Uterus (tissue), 4 donors: Measurements from ENCODE around the gene ARHGEF7. TPM values are rescaled to one million over a fixed set of nuclear protein-coding genes. Genes with fewer than 3 reads are reported as not detected.
A peak's percentile ranks its signal among the peaks of the same experiment; 100 is the strongest.

Experiments
- DNase-seq, 2 donors: peaks; one replicate each; pipeline ENCODE4 v3.0.0-alpha.2; 2019 to 2020
- H3K27ac ChIP-seq, 2 donors: fragments of 200-600 bp; sonication (generic); 1 replicate in 1 of 2; 2 replicates in 1 of 2; pipeline ENCODE4 v1.5.1; 2016 to 2018
- H3K27me3 ChIP-seq, 2 donors: fragments of 200-600 bp; sonication (generic); one replicate each; pipeline ENCODE4 v1.5.1; 2018 to 2019; ENCODE audit warnings: control low read depth in 1 of 2
- H3K36me3 ChIP-seq, 2 donors: fragments of 200-600 bp; sonication (generic); one replicate each; pipeline ENCODE4 v1.5.1; 2019; ENCODE audit warnings: control low read depth in 1 of 2
- H3K4me1 ChIP-seq, 2 donors: fragments of 200-600 bp; sonication (generic); one replicate each; pipeline ENCODE4 v1.5.1; 2018 to 2019; ENCODE audit warnings: control low read depth in 1 of 2
- H3K4me3 ChIP-seq, 2 donors: fragments of 200-600 bp; sonication (generic); 1 replicate in 1 of 2; 2 replicates in 1 of 2; pipeline ENCODE4 v1.5.1; 2018 to 2019; ENCODE audit warnings: mild to moderate bottlenecking in 1 of 2
- H3K9me3 ChIP-seq, 2 donors: fragments of 200-600 bp; sonication (generic); one replicate each; pipeline ENCODE4 v1.5.1; 2019; ENCODE audit warnings: control low read depth in 1 of 2
- POLR2A ChIP-seq, 2 donors: fragments of 450-650 bp; IDR thresholded peaks; one replicate each; pipeline ENCODE4 v1.6.1; 2016; ENCODE audit warnings: antibody characterized with exemption in 2 of 2, mild to moderate bottlenecking in 1 of 2, moderate library complexity in 1 of 2
- intact Hi-C: fragments of 100-400 bp; cut with DNase I; formaldehyde crosslinking; loops from one replicate; pipeline ENCODE4 v1.15.1; 2023; ENCODE audit warnings: low total_unique reads
- total RNA-seq, 4 donors: library from RNA; depleted of rRNA in 3 of 4; stranded (reverse); fragments of >200 nt in 3 of 4; gene quantifications; one replicate each; pipeline versions ENCODE4 v1.1.0 to v1.2.4, GENCODE V29; 2014 to 2023
- TF ChIP-seq, protein P1 (sequence below), 4 experiments: fragments of 200-600 bp in 2 of 4; fragments of 450-650 bp in 2 of 4; sonication (generic) in 2 of 4; IDR thresholded peaks; one replicate each; pipeline ENCODE4 v1.5.1; 2016 to 2019; ENCODE audit warnings: antibody characterized with exemption in 4 of 4, mild to moderate bottlenecking in 2 of 4, moderate library complexity in 1 of 4
- donor health status: DM: yes; HTN: yes; CAD: no.

ARHGEF7 gene
- total RNA-seq, 4 donors from 2014 or later: 42.6 to 152 (median 127) TPM

DNA sequence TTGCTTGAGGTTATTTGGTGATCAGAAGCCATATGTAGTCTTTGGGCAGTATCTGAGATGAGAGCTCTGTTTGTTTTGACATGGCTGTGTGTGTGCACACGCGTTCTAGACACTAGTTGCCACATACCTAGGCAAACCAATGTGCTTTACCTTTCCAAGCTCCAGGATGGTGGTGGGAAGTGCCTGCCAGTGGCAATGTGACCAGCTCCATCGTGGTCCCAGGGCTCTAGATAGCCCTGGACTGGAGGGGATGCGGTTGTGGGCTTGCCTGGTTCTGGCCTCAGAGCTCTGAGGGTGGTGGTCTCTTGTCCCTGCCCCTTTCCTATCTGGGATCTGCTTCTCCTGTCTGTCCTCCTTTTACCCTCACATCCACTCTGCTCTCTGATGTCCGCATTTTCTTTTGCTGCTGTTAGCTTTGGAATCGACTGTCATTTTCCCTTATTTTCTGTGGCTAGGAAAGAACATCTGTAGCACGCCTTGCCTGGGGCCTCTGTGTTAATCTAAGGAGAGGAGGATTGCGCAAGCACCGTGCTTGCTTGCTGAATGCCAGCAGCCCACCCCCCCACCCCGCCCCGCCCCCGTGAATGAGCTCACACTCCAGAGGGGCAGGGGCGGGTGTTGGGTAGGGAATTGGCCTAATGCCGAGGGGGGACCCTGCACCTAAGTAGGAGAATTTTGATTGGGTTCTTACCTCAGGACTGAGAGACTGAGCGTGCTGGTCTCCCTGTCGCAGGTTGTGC, 89.5 kb downstream of the ARHGEF7 start:
- DNase-seq: peak; percentile 66 to 68

DNA sequence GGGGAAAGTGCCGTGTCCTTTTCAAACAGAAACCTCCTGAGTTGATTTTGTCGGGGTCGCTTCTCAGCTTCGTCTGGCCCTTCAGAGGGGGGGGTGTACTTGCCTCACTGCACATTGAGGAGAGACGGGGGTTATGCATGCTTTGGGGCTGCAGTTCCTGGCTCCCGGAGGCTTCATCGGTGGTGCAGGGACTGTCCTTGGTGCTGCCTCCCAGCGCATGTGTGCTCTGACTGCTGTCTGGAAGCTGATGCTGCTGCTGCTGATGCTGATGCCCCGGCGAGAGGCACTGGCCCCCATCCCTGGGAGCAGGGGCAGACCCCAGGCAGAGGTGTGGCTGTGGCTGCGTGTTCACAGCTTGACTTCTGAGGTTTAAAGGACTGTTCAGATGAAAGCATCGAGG, 91.0 kb downstream of the ARHGEF7 start:
- Histone ChIP-seq H3K36me3 (no peaks in the 10 kb centered on the region), H3K4me3 (no peak overlapping the region), H3K27me3 (no peaks in the 10 kb centered on the region), H3K4me1 (peaks cover 7 to 15% of the 10 kb centered on the region in 2 donors), H3K27ac (no peak overlapping the region), H3K9me3 (no peaks in the 10 kb centered on the region)
- no peak for DNase-seq
- TF ChIP-seq, protein P1, sequence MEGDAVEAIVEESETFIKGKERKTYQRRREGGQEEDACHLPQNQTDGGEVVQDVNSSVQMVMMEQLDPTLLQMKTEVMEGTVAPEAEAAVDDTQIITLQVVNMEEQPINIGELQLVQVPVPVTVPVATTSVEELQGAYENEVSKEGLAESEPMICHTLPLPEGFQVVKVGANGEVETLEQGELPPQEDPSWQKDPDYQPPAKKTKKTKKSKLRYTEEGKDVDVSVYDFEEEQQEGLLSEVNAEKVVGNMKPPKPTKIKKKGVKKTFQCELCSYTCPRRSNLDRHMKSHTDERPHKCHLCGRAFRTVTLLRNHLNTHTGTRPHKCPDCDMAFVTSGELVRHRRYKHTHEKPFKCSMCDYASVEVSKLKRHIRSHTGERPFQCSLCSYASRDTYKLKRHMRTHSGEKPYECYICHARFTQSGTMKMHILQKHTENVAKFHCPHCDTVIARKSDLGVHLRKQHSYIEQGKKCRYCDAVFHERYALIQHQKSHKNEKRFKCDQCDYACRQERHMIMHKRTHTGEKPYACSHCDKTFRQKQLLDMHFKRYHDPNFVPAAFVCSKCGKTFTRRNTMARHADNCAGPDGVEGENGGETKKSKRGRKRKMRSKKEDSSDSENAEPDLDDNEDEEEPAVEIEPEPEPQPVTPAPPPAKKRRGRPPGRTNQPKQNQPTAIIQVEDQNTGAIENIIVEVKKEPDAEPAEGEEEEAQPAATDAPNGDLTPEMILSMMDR (IDR thresholded peaks at IDR 0.05): no peak
- TF ChIP-seq POLR2A (IDR thresholded peaks at IDR 0.05): no peak
- intact Hi-C loops: no loop called here

More for the DNA sequence above, 89.5 kb downstream of the ARHGEF7 start:
- no peak overlapping the region for H3K4me3 ChIP-seq
- intact Hi-C loops: no loop called here
- TF ChIP-seq POLR2A (IDR thresholded peaks at IDR 0.05): no peak
- TF ChIP-seq, protein P1 (IDR thresholded peaks at IDR 0.05): no peak
- H3K27ac ChIP-seq: peak overlapping the region; percentile 70 to 72
- peaks cover 7 to 15% of the 10 kb centered on the region in 2 donors for H3K4me1 ChIP-seq
- H3K27me3 ChIP-seq: no peaks in the 10 kb centered on the region
- no peaks in the 10 kb centered on the region for H3K9me3 ChIP-seq
- no peaks in the 10 kb centered on the region for H3K36me3 ChIP-seq

DNA sequence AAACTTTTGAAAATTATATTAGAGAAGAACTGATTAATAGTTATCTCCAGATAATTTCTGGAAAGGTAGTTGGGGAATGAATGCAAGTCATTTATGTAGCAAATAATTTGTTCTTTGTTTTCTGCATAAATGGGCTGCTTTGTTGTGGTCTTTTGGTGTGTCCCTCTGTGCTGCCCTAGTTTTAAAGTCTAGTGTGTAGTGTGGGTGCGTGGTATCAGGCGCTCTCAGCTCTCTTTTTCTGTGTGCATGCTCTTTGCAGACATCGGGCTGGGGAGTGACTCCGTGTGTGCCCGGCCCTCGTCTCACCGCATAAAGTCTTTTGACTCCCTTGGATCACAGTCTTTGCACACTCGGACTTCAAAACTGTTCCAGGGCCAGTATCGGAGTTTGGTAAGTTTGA, 94.5 kb downstream of the ARHGEF7 start:
- DNase-seq: no peak
- TF ChIP-seq POLR2A (IDR thresholded peaks at IDR 0.05): no peak
- TF ChIP-seq, protein P1 (IDR thresholded peaks at IDR 0.05): no peak
- intact Hi-C loops: loop anchor here (10.0 kb wide), 1 partner anchor 45 kb away; no protein-coding TSS in a partner anchor
- Histone ChIP-seq H3K27me3 (no peaks in the 10 kb centered on the region), H3K36me3 (no peaks in the 10 kb centered on the region), H3K27ac (peak overlapping the region in 1 of 2 donors; percentile 47), H3K9me3 (no peaks in the 10 kb centered on the region), H3K4me3 (no peak overlapping the region), H3K4me1 (peaks cover 2 to 3% of the 10 kb centered on the region in 2 donors)

GRCh38 chr13:111210091-111210490, 95.0 kb downstream of the ARHGEF7 start:
- H3K27me3 ChIP-seq: no peaks in the 10 kb centered on the region
- no peaks in the 10 kb centered on the region for H3K36me3 ChIP-seq
- intact Hi-C loops: loop anchor here (10.0 kb wide), 1 partner anchor 45 kb away; no protein-coding TSS in a partner anchor

More at GRCh38 chr13:111210091-111210490, 95.0 kb downstream of the ARHGEF7 start:
- H3K27ac ChIP-seq: peak overlapping the region in 1 of 2 donors; percentile 47
- no peak overlapping the region for H3K4me3 ChIP-seq
- TF ChIP-seq, protein P1 (IDR thresholded peaks at IDR 0.05): no peak
- TF ChIP-seq POLR2A (IDR thresholded peaks at IDR 0.05): no peak
- no peak for DNase-seq
- no peaks in the 10 kb centered on the region for H3K9me3 ChIP-seq
- no peaks in the 10 kb centered on the region for H3K4me1 ChIP-seq
